B cell (primary cell): ENCODE data around the gene C10orf90.

Source experiments
- EZH2 ChIP-seq: IDR thresholded peaks from 2 replicates; pipeline ENCODE4 v1.6.1; 2012; ENCODE audit warnings: borderline replicate concordance, low read depth, mild to moderate bottlenecking, moderate library complexity, low read length; ENCODE audit not compliant: insufficient read depth, poor library complexity, severe bottlenecking
- TF ChIP-seq, protein P1 (sequence below): fragments of 200-600 bp; IDR thresholded peaks from one replicate; pipeline ENCODE4 v1.8.0; 2022; ENCODE audit warnings: antibody characterized with exemption, mild to moderate bottlenecking

DNA sequence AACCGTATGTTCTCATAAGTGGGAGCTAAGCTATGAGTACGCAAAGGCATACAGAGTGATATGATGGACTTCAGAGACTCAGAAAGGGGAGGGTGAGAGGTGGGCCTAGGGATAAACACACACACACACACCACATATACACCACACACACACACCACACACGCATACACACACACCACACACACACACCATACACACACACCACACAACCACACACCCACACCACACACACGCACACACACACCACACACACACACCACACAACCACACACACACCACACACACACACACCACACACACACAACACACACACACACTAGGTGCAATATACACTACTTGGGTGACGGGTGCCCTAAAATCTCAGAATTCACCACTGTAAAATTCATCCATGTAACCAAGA is 168.7 kb downstream of the C10orf90 start:
- TF ChIP-seq, protein P1, sequence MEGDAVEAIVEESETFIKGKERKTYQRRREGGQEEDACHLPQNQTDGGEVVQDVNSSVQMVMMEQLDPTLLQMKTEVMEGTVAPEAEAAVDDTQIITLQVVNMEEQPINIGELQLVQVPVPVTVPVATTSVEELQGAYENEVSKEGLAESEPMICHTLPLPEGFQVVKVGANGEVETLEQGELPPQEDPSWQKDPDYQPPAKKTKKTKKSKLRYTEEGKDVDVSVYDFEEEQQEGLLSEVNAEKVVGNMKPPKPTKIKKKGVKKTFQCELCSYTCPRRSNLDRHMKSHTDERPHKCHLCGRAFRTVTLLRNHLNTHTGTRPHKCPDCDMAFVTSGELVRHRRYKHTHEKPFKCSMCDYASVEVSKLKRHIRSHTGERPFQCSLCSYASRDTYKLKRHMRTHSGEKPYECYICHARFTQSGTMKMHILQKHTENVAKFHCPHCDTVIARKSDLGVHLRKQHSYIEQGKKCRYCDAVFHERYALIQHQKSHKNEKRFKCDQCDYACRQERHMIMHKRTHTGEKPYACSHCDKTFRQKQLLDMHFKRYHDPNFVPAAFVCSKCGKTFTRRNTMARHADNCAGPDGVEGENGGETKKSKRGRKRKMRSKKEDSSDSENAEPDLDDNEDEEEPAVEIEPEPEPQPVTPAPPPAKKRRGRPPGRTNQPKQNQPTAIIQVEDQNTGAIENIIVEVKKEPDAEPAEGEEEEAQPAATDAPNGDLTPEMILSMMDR = no peak
- TF ChIP-seq EZH2 = no peak
